ENCODE results near the gene GPER1.
"Not testable (repeated sequence)": the region's sequence is repeated elsewhere in the genome, so short reads cannot be mapped to it uniquely, and the experiment has no call there.

Gene GPER1

GRCh38 chr7:1141651-1142050, 53.7 kb downstream of the GPER1 start:
- DNase-seq (ENCODE audit: low read depth, low spot score), result no peak

GRCh38 chr7:1142051-1142635, 54.2 kb downstream of the GPER1 start:
- DNase-seq (ENCODE audit: low read depth, low spot score), result no peak

- not testable (repeated sequence) for DNase-seq (ENCODE audit: low read depth, low spot score)
Observed at GRCh38 chr7:1143031-1143430, 55.1 kb downstream of the GPER1 start.

Data from smooth muscle cell of the brain vasculature (primary cell).